ENCODE data around the gene SNX8.

SNX8 gene

GRCh38 chr7:2204446-2204845, 109.8 kb downstream of the SNX8 start:
- no peaks in the 10 kb centered on the region for H3K9me3 ChIP-seq (ENCODE audit: insufficient read depth, low read length, severe bottlenecking)
- peaks cover 4% of the 10 kb centered on the region for H3K79me2 ChIP-seq (ENCODE audit: insufficient read depth, low read length)
- no peak overlapping the region for H3K9ac ChIP-seq (ENCODE audit: low read depth, low read length)
- H2AFZ ChIP-seq (ENCODE audit: low read depth, low read length): no peak overlapping the region
- ATAC-seq (ENCODE audit: insufficient read depth, low read depth): no peak
- DNase-seq: no peak
- H3K36me3 ChIP-seq (ENCODE audit: insufficient read depth, low read length): peaks cover 78% of the 10 kb centered on the region
- TF ChIP-seq EZH2 (IDR thresholded peaks at IDR 0.05; ENCODE audit: borderline replicate concordance, low read depth, low read length, severe bottlenecking) (no peak), CTCF (IDR thresholded peaks at IDR 0.05; ENCODE audit: borderline replicate concordance, extremely low read depth, low read length, poor library complexity, severe bottlenecking) (no peak)
- no peaks in the 10 kb centered on the region for H3K27me3 ChIP-seq (ENCODE audit: insufficient read depth, low read length, poor library complexity)
- H3K4me2 ChIP-seq (ENCODE audit: insufficient read depth, low read length): no peak overlapping the region
- H3K27ac ChIP-seq (ENCODE audit: low read length): no peak overlapping the region
- no peaks in the 10 kb centered on the region for H3K4me1 ChIP-seq (ENCODE audit: insufficient read depth, low read length)
- no peak overlapping the region for H3K4me3 ChIP-seq (ENCODE audit: low read depth in 1 of 2, low read length in 2 of 2)
- H4K20me1 ChIP-seq (ENCODE audit: insufficient read depth, low read length): peaks cover 48% of the 10 kb centered on the region

- Histone ChIP-seq H3K4me2 (ENCODE audit: insufficient read depth, low read length) (no peak overlapping the region), H3K9ac (ENCODE audit: low read depth, low read length) (no peak overlapping the region), H3K27me3 (ENCODE audit: insufficient read depth, low read length, poor library complexity) (no peaks in the 10 kb centered on the region), H3K79me2 (ENCODE audit: insufficient read depth, low read length) (peaks cover 4% of the 10 kb centered on the region), H3K9me3 (ENCODE audit: insufficient read depth, low read length, severe bottlenecking) (no peaks in the 10 kb centered on the region), H3K36me3 (ENCODE audit: insufficient read depth, low read length) (peaks cover 78% of the 10 kb centered on the region), H4K20me1 (ENCODE audit: insufficient read depth, low read length) (peaks cover 44% of the 10 kb centered on the region), H3K4me3 (ENCODE audit: low read depth in 1 of 2, low read length in 2 of 2) (no peak overlapping the region), H3K4me1 (ENCODE audit: insufficient read depth, low read length) (no peaks in the 10 kb centered on the region), H3K27ac (ENCODE audit: low read length) (no peak overlapping the region), H2AFZ (ENCODE audit: low read depth, low read length) (no peak overlapping the region)
- TF ChIP-seq CTCF (IDR thresholded peaks at IDR 0.05; ENCODE audit: borderline replicate concordance, extremely low read depth, low read length, poor library complexity, severe bottlenecking): no peak
- no peak for TF ChIP-seq EZH2 (IDR thresholded peaks at IDR 0.05; ENCODE audit: borderline replicate concordance, low read depth, low read length, severe bottlenecking)
- DNase-seq: no peak
- ATAC-seq (ENCODE audit: insufficient read depth, low read depth): no peak
Measured at GRCh38 chr7:2203766-2204300, 110.4 kb downstream of the SNX8 start.

GRCh38 chr7:2202901-2203765, 111.1 kb downstream of the SNX8 start:
- Histone ChIP-seq H3K4me3 (ENCODE audit: low read depth in 1 of 2, low read length in 2 of 2) (no peak overlapping the region), H3K4me2 (ENCODE audit: insufficient read depth, low read length) (no peak overlapping the region), H3K27ac (ENCODE audit: low read length) (no peak overlapping the region; the same call in 1 of the 2 replicates), H3K36me3 (ENCODE audit: insufficient read depth, low read length) (peaks cover 78% of the 10 kb centered on the region), H3K79me2 (ENCODE audit: insufficient read depth, low read length) (peaks cover 4% of the 10 kb centered on the region), H3K9ac (ENCODE audit: low read depth, low read length) (no peak overlapping the region), H3K9me3 (ENCODE audit: insufficient read depth, low read length, severe bottlenecking) (no peaks in the 10 kb centered on the region), H3K27me3 (ENCODE audit: insufficient read depth, low read length, poor library complexity) (no peaks in the 10 kb centered on the region), H4K20me1 (ENCODE audit: insufficient read depth, low read length) (peaks cover 46% of the 10 kb centered on the region), H3K4me1 (ENCODE audit: insufficient read depth, low read length) (no peaks in the 10 kb centered on the region), H2AFZ (ENCODE audit: low read depth, low read length) (no peak overlapping the region)
- TF ChIP-seq EZH2 (IDR thresholded peaks at IDR 0.05; ENCODE audit: borderline replicate concordance, low read depth, low read length, severe bottlenecking): no peak
- TF ChIP-seq CTCF (IDR thresholded peaks at IDR 0.05; ENCODE audit: borderline replicate concordance, extremely low read depth, low read length, poor library complexity, severe bottlenecking): no peak
- ATAC-seq (ENCODE audit: insufficient read depth, low read depth) (no peak), DNase-seq (no peak)
